Keratinocyte (primary cell): ENCODE data around the gene RNF149.

Source experiments
- EZH2 ChIP-seq: IDR thresholded peaks from one replicate; pipeline ENCODE4 v1.6.1; 2012; ENCODE audit warnings: inconsistent platforms, mild to moderate bottlenecking, low read length, moderate library complexity
- TF ChIP-seq, protein P1 (sequence below), 3 experiments: IDR thresholded peaks in 1 of 3; conservative IDR thresholded peaks in 1 of 3; optimal IDR thresholded peaks in 1 of 3; 2 replicates in 2 of 3; 3 replicates in 1 of 3; pipeline versions ENCODE3 to v1.5.1; 2011; ENCODE audit warnings: low read length in 3 of 3, mild to moderate bottlenecking in 3 of 3, moderate library complexity in 2 of 3, control low read depth in 1 of 3, inconsistent platforms in 1 of 3; ENCODE audit not compliant: insufficient read depth in 2 of 3; ENCODE audit errors: extremely low read depth in 1 of 3

DNA sequence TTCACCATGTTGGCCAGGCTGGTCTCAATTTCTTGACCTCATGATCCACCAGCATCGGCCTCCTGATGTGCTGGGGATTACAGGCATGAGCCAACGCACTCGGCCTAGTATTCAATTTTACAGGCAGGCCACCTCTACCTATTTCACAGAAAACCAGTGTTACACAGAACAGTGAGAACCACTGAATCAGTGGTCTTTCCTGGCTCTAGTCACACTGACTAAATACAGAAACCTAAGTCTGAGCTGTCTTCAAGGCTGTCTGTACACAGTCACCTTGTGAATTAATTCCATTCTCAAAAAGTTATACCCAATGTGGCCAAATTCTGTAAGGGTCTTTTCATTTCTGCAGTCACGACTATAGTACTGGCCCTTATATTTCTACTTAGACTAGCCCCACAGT, 3.5 kb downstream of the RNF149 start:
- TF ChIP-seq, protein P1, sequence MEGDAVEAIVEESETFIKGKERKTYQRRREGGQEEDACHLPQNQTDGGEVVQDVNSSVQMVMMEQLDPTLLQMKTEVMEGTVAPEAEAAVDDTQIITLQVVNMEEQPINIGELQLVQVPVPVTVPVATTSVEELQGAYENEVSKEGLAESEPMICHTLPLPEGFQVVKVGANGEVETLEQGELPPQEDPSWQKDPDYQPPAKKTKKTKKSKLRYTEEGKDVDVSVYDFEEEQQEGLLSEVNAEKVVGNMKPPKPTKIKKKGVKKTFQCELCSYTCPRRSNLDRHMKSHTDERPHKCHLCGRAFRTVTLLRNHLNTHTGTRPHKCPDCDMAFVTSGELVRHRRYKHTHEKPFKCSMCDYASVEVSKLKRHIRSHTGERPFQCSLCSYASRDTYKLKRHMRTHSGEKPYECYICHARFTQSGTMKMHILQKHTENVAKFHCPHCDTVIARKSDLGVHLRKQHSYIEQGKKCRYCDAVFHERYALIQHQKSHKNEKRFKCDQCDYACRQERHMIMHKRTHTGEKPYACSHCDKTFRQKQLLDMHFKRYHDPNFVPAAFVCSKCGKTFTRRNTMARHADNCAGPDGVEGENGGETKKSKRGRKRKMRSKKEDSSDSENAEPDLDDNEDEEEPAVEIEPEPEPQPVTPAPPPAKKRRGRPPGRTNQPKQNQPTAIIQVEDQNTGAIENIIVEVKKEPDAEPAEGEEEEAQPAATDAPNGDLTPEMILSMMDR (optimal IDR thresholded peaks at IDR 0.05 in 1 of 3, IDR thresholded peaks at IDR 0.05 in 1 of 3, conservative IDR thresholded peaks at IDR 0.05 in 1 of 3; ENCODE audit: extremely low read depth in 1 of 3, insufficient read depth in 2 of 3, low read length in 3 of 3), result no peak
- no peak for TF ChIP-seq EZH2
